IMR-90 (cell line): ENCODE measurements around the gene PCID2. TPM values are rescaled to one million over a fixed set of nuclear protein-coding genes. Genes with fewer than 3 reads are reported as not detected.
A peak's percentile ranks its signal among the peaks of the same experiment; 100 is the strongest.

Experiments used
- ATAC-seq: fragments of 200-7000 bp; cut with Tn5 transposase; 2 replicates; pipeline ENCODE4 v1.9.1; 2020; ENCODE audit warnings: low read depth, mild to moderate bottlenecking, moderate library complexity
- BruUV-seq: library from RNA; stranded (reverse); fragments of 400-500 nt; replicated peaks from 2 replicates; lab custom pipeline; 2021; lab: Mats Ljungman, UMichigan
- CTCF ChIA-PET: fragments of 300-600 bp; formaldehyde crosslinking; extraction: SDS; loops from one replicate; lab custom pipeline; 2021; ENCODE audit warnings: antibody characterized with exemption; lab: Yijun Ruan, JAX
- POLR2A ChIA-PET: fragments of 300-600 bp; sonication (Branson Sonifier 250); formaldehyde crosslinking; loops from one replicate; lab custom pipeline; 2022; ENCODE audit warnings: antibody characterized with exemption; ENCODE audit not compliant: unreplicated experiment; lab: Charles Lee
- DNase-seq: peaks from one replicate; pipeline ENCODE4 v3.0.0; 2013
- H2AFZ ChIP-seq: replicated peaks from 2 replicates; pipeline ENCODE3; 2013; ENCODE audit warnings: low read length, mild to moderate bottlenecking; ENCODE audit not compliant: poor library complexity
- H2AK5ac ChIP-seq: 2 replicates; pipeline ENCODE4 v1.6.1; 2013; ENCODE audit warnings: low read depth, low read length, inconsistent platforms
- H2AK9ac ChIP-seq: replicated peaks from 2 replicates; pipeline ENCODE3; 2013; ENCODE audit warnings: mild to moderate bottlenecking, low read depth, low read length, moderate library complexity; ENCODE audit not compliant: poor library complexity
- H2BK120ac ChIP-seq: 2 replicates; pipeline ENCODE4 v1.6.1; 2013; ENCODE audit warnings: low read depth, low read length, inconsistent platforms
- H2BK15ac ChIP-seq: 3 replicates; pipeline ENCODE4 v1.6.1; 2013; ENCODE audit warnings: low read depth, low read length, inconsistent platforms
- H2BK20ac ChIP-seq: 2 replicates; pipeline ENCODE4 v1.6.1; 2013; ENCODE audit warnings: low read depth, mild to moderate bottlenecking, inconsistent platforms, low read length, moderate library complexity
- H2BK5ac ChIP-seq: 2 replicates; pipeline ENCODE4 v1.6.1; 2013; ENCODE audit warnings: mild to moderate bottlenecking, low read depth, low read length, inconsistent platforms; ENCODE audit not compliant: poor library complexity, severe bottlenecking
- H3K14ac ChIP-seq: replicated peaks from 2 replicates; pipeline ENCODE4 v1.6.1; 2013; ENCODE audit warnings: low read depth, low read length, inconsistent platforms
- H3K18ac ChIP-seq: 2 replicates; pipeline ENCODE4 v1.6.1; 2013; ENCODE audit warnings: low read depth, low read length, control low read depth
- H3K23ac ChIP-seq: 2 replicates; pipeline ENCODE4 v1.6.1; 2013; ENCODE audit warnings: low read depth, low read length, inconsistent platforms
- H3K27ac ChIP-seq: 2 replicates; pipeline ENCODE4 v1.5.1; 2013; ENCODE audit warnings: mild to moderate bottlenecking, control low read depth, low read length; ENCODE audit not compliant: insufficient read depth
- H3K27me3 ChIP-seq: 2 replicates; pipeline ENCODE4 v1.6.1; 2013; ENCODE audit warnings: low read length; ENCODE audit not compliant: control insufficient read depth, insufficient read depth
- H3K36me3 ChIP-seq: 2 replicates; pipeline ENCODE4 v1.6.1; 2013; ENCODE audit warnings: low read length, mixed read lengths; ENCODE audit not compliant: control insufficient read depth, insufficient read depth
- H3K4ac ChIP-seq: 2 replicates; pipeline ENCODE4 v1.6.1; 2013; ENCODE audit warnings: low read depth, low read length, inconsistent platforms
- H3K4me1 ChIP-seq: 2 replicates; pipeline ENCODE4 v1.6.1; 2013; ENCODE audit warnings: low read length, mixed read lengths; ENCODE audit not compliant: control insufficient read depth, insufficient read depth
- H3K4me2 ChIP-seq: 2 replicates; pipeline ENCODE4 v1.6.1; 2013; ENCODE audit warnings: low read depth, mild to moderate bottlenecking, control low read depth, low read length, moderate library complexity
- H3K4me3 ChIP-seq: 2 replicates; pipeline ENCODE4 v1.5.1; 2013; ENCODE audit warnings: low read depth, mild to moderate bottlenecking, control low read depth, low read length, moderate library complexity; ENCODE audit not compliant: insufficient read depth
- H3K56ac ChIP-seq: 2 replicates; pipeline ENCODE4 v1.6.1; 2013; ENCODE audit warnings: low read length, inconsistent platforms; ENCODE audit not compliant: insufficient read depth; ENCODE audit errors: extremely low read depth
- H3K79me1 ChIP-seq, 2 experiments: 2 replicates each; pipeline ENCODE4 v1.6.1; 2013; ENCODE audit warnings: low read length in 2 of 2, inconsistent platforms in 1 of 2, low read depth in 1 of 2
- H3K9ac ChIP-seq: 2 replicates; pipeline ENCODE4 v1.6.1; 2013; ENCODE audit warnings: low read depth, low read length, control low read depth
- H3K9me1 ChIP-seq: 2 replicates; pipeline ENCODE4 v1.6.1; 2013; ENCODE audit warnings: low read length, inconsistent platforms; ENCODE audit not compliant: insufficient read depth
- H3K9me3 ChIP-seq: 2 replicates; pipeline ENCODE4 v1.6.1; 2013; ENCODE audit warnings: low read length; ENCODE audit not compliant: control insufficient read depth, insufficient read depth
- H4K20me1 ChIP-seq: 2 replicates; pipeline ENCODE4 v1.6.1; 2013; ENCODE audit warnings: low read length, inconsistent platforms; ENCODE audit not compliant: insufficient read depth
- H4K5ac ChIP-seq: 2 replicates; pipeline ENCODE4 v1.6.1; 2013; ENCODE audit warnings: mild to moderate bottlenecking, low read depth, low read length, control low read depth
- H4K8ac ChIP-seq, 2 experiments: 2 replicates each; pipeline ENCODE4 v1.6.1; 2013; ENCODE audit warnings: low read depth in 2 of 2, low read length in 2 of 2, control low read depth in 1 of 2, inconsistent platforms in 1 of 2
- H4K91ac ChIP-seq: 2 replicates; pipeline ENCODE4 v1.6.1; 2013; ENCODE audit warnings: low read depth, low read length, inconsistent platforms; ENCODE audit not compliant: insufficient read depth
- CEBPB ChIP-seq: IDR thresholded peaks from 2 replicates; pipeline ENCODE4 v1.6.1; 2012; ENCODE audit warnings: low read depth, low read length, improper control_type of control experiment
- WGBS, 2 experiments: methylation state at CpG; one replicate each; pipeline versions ENCODE4 v1.1.5 to v1.1.7; 2013; ENCODE audit warnings: missing lambda C conversion rate in 2 of 2; ENCODE audit not compliant: insufficient read length in 1 of 2; ENCODE audit errors: extremely low coverage in 2 of 2; 5-methylcytosine and 5-hydroxymethylcytosine counted together
- dilution Hi-C: fragments of 300-500 bp; cut with HindIII; formaldehyde crosslinking; loops from one replicate; pipeline ENCODE4 v1.14.3; 2018; ENCODE audit warnings: low sequenced_read_pairs; ENCODE audit not compliant: unreplicated experiment
- in situ Hi-C: fragments of 300-500 bp; cut with MboI; formaldehyde crosslinking; loops from 3 replicates; pipeline ENCODE4 v1.14.3; 2019; ENCODE audit warnings: low sequenced_read_pairs, inconsistent platforms, mixed read lengths
- intact Hi-C: fragments of 100-400 bp; cut with micrococcal nuclease; formaldehyde crosslinking; loops from 2 replicates; pipeline ENCODE4 v1.10.0; 2022
- polyA plus RNA-seq, 3 experiments: library from polyadenylated mRNA; depleted of rRNA; stranded (reverse); fragments of >200 nt; gene quantifications; 2 replicates each; pipeline ENCODE4 v1.2.3, GENCODE V29; 2012; ENCODE audit warnings: low replicate concordance in 1 of 3
- total RNA-seq: library from RNA; depleted of rRNA; stranded (reverse); fragments of >200 nt; gene quantifications from 2 replicates; pipeline ENCODE4 v1.2.3, GENCODE V29; 2012

The PCID2 gene
- total and polyA plus RNA-seq, 2 of the 4 experiments (the other 2 are of a cell fraction): 83.5 to 90.9 TPM

DNA sequence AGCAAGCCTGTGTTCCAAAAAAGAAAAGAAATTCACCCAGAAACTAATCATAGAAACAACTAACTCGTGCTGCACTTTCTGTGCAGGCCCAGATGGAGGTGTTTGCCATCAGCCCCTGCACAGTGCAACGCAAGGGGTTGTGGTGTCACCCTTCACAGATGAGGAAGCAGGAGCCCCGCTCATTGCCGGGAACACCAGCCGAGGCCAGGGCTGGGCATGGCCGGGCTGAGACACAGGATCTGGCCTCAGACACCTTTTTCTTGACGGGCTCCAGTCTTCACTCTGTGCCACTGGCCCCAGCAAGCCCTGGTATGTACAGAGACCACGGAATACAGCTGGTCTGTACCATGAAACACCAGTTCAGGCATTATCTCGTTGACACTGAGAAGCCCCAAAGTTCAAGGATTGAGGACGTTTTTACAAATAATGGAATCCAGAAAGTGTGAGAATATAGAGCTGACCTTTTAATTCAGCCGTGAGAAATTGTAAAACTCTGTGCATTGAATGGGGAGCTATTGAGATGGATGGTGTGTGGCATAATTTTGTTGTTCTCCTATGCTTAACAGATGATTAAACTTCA is 44.1 kb upstream of the PCID2 start:
- no peak overlapping the region for H3K4ac ChIP-seq
- H3K9ac ChIP-seq: no peak overlapping the region
- H3K9me1 ChIP-seq: no peaks in the 10 kb centered on the region; the same call in 1 of the 2 replicates
- 18% methylated on average over 7 of the region's 11 CpGs; no CpG with 5 or more reads in 1 of the 2 experiments for WGBS, 2 experiments
- ChIA-PET CTCF (interaction anchor here (0.7 kb wide), 1 partner anchor 9 kb away, joined by 3 read pairs; no protein-coding TSS in a partner anchor), POLR2A (no interaction called here)
- no peak overlapping the region for H4K91ac ChIP-seq
- H3K4me2 ChIP-seq: no peak overlapping the region
- peaks cover 11 to 28% of the 10 kb centered on the region in 2 experiments; a peak in 3 of 4 replicates for H3K79me1 ChIP-seq
- no peak for TF ChIP-seq CEBPB
- H3K23ac ChIP-seq: no peak overlapping the region
- no peaks in the 10 kb centered on the region; the same call in 1 of the 2 replicates for H3K4me1 ChIP-seq
- H2BK15ac ChIP-seq: no peak overlapping the region
- no peak overlapping the region for H2BK120ac ChIP-seq
- DNase-seq (no peak), ATAC-seq (peak; percentile 35; the same call in 1 of the 2 replicates)
- H2BK5ac ChIP-seq: no peak overlapping the region
- no peaks in the 10 kb centered on the region for H3K9me3 ChIP-seq
- H3K14ac ChIP-seq: no peak overlapping the region
- no peak overlapping the region for H2AK9ac ChIP-seq
- no TSS peak for BruUV-seq
- H2BK20ac ChIP-seq: no peak overlapping the region
- H3K18ac ChIP-seq: no peak overlapping the region
- no peaks in the 10 kb centered on the region for H3K27me3 ChIP-seq
- no peak overlapping the region for H3K56ac ChIP-seq
- H2AK5ac ChIP-seq: no peak overlapping the region
- dilution Hi-C loops (no loop called here), intact Hi-C loops (no loop called here), in situ Hi-C loops (no loop called here)
- H4K8ac ChIP-seq: no peak overlapping the region
- H4K20me1 ChIP-seq: no peaks in the 10 kb centered on the region
- H3K27ac ChIP-seq: no peak overlapping the region
- H2AFZ ChIP-seq: no peak overlapping the region
- H4K5ac ChIP-seq: no peak overlapping the region
- peaks cover 60% of the 10 kb centered on the region for H3K36me3 ChIP-seq
- no peak overlapping the region for H3K4me3 ChIP-seq
